ENCODE results near the gene GRIN3B.

The GRIN3B gene

GRCh38 chr19:991932-992669 lies 8.1 kb upstream of the GRIN3B start:
- no peak for DNase-seq

GRCh38 chr19:992670-993055 lies 7.6 kb upstream of the GRIN3B start:
- no peak for DNase-seq

GRCh38 chr19:993361-993830 lies 6.8 kb upstream of the GRIN3B start:
- DNase-seq, result no peak

GRCh38 chr19:993831-994393 lies 6.3 kb upstream of the GRIN3B start:
- no peak for DNase-seq

GRCh38 chr19:994516-994915 lies 5.7 kb upstream of the GRIN3B start:
- DNase-seq, result no peak

- DNase-seq, result peak; percentile 47
Observed at GRCh38 chr19:995051-995827, 5.0 kb upstream of the GRIN3B start.

- DNase-seq, result peak; percentile 31
Observed at GRCh38 chr19:996051-996838, 4.0 kb upstream of the GRIN3B start.

- no peak for DNase-seq
Observed at GRCh38 chr19:998064-998463, 2.2 kb upstream of the GRIN3B start.

GRCh38 chr19:999379-999719 lies 870 bp upstream of the GRIN3B start:
- DNase-seq, result no peak

GRCh38 chr19:1000591-1001537 lies 645 bp downstream of the GRIN3B start:
- DNase-seq, result no peak

- DNase-seq, result no peak
Observed at GRCh38 chr19:1001538-1002166, 1.4 kb downstream of the GRIN3B start.

GRCh38 chr19:1002600-1002999 lies 2.4 kb downstream of the GRIN3B start:
- no peak for DNase-seq

GRCh38 chr19:1003283-1003682 lies 3.1 kb downstream of the GRIN3B start:
- no peak for DNase-seq

GRCh38 chr19:1004204-1004802 lies 4.1 kb downstream of the GRIN3B start:
- no peak for DNase-seq

GRCh38 chr19:1004803-1005664 lies 4.8 kb downstream of the GRIN3B start:
- no peak for DNase-seq

GRCh38 chr19:1006711-1007398 lies 6.6 kb downstream of the GRIN3B start:
- no peak for DNase-seq

- DNase-seq, result no peak
Observed at GRCh38 chr19:1007399-1008251, 7.4 kb downstream of the GRIN3B start.

- DNase-seq, result no peak
Observed at GRCh38 chr19:1008268-1009040, 8.2 kb downstream of the GRIN3B start.

Measured in SHP77 treated with DMSO at 0.1 percent for 48 hours (cell line).